Measurements from ENCODE around the gene PPP1R27. TPM values are rescaled to one million over a fixed set of nuclear protein-coding genes. Genes with fewer than 3 reads are reported as not detected.

Gene PPP1R27
- total RNA-seq, 1 donor from 2014 or later = not detected

- DNase-seq = no peak
These were observed 15.1 kb downstream of the PPP1R27 start for GRCh38 chr17:81819708-81820107.

- DNase-seq = no peak
These were observed 17.1 kb downstream of the PPP1R27 start for GRCh38 chr17:81817758-81818147.

- no peak for DNase-seq
These were observed 19.2 kb downstream of the PPP1R27 start for GRCh38 chr17:81815646-81815986.

- DNase-seq = no peak
These were observed 19.9 kb downstream of the PPP1R27 start for GRCh38 chr17:81814748-81815645.

GRCh38 chr17:81813861-81814683 is 20.8 kb downstream of the PPP1R27 start:
- no peak for DNase-seq

GRCh38 chr17:81813371-81813684 is 21.5 kb downstream of the PPP1R27 start:
- no peak for DNase-seq

- no peak for DNase-seq
These were observed 22.1 kb downstream of the PPP1R27 start for GRCh38 chr17:81812571-81813370.

- no peak for DNase-seq
These were observed 22.9 kb downstream of the PPP1R27 start for GRCh38 chr17:81811705-81812570.

- DNase-seq = no peak
These were observed 23.8 kb downstream of the PPP1R27 start for GRCh38 chr17:81810892-81811704.

- DNase-seq = no peak
These were observed 24.4 kb downstream of the PPP1R27 start for GRCh38 chr17:81810476-81810875.

GRCh38 chr17:81809556-81809998 is 25.3 kb downstream of the PPP1R27 start:
- DNase-seq = no peak

- DNase-seq = no peak
These were observed 25.9 kb downstream of the PPP1R27 start for GRCh38 chr17:81808778-81809555.

GRCh38 chr17:81807839-81808238 is 27.0 kb downstream of the PPP1R27 start:
- DNase-seq = no peak

GRCh38 chr17:81807210-81807719 is 27.6 kb downstream of the PPP1R27 start:
- DNase-seq = no peak

GRCh38 chr17:81806461-81807209 is 28.2 kb downstream of the PPP1R27 start:
- no peak for DNase-seq

GRCh38 chr17:81805707-81806460 is 29.0 kb downstream of the PPP1R27 start:
- DNase-seq = no peak

- no peak for DNase-seq
These were observed 30.1 kb downstream of the PPP1R27 start for GRCh38 chr17:81804559-81805399.
